ENCODE results near the gene EEF1A2. TPM values are rescaled to one million over a fixed set of nuclear protein-coding genes. Genes with fewer than 3 reads are reported as not detected.
"Not testable (repeated sequence)": the region's sequence is repeated elsewhere in the genome, so short reads cannot be mapped to it uniquely, and the experiment has no call there.

Gene EEF1A2
- polyA plus RNA-seq, 1 donor from 2014 or later: not detected

GRCh38 chr20:63483834-63484233 is 15.0 kb downstream of the EEF1A2 start:
- Mint-ChIP-seq H3K27ac (no peak overlapping the region), H3K36me3 (no peaks in the 10 kb centered on the region), H3K9me3 (no peaks in the 10 kb centered on the region), H3K27me3 (peaks cover 24% of the 10 kb centered on the region), H3K4me1 (peaks cover 0 to 2% (median 0%) of the 10 kb centered on the region in 3 donors), H3K4me3 (no peak overlapping the region)

GRCh38 chr20:63482021-63482587 is 16.8 kb downstream of the EEF1A2 start:
- H3K4me1 Mint-ChIP-seq: peaks cover 0 to 2% (median 2%) of the 10 kb centered on the region in 3 donors
- H3K27me3 Mint-ChIP-seq: peaks cover 29% of the 10 kb centered on the region
- no peak overlapping the region for H3K4me3 Mint-ChIP-seq

GRCh38 chr20:63481503-63481902 is 17.4 kb downstream of the EEF1A2 start:
- Mint-ChIP-seq H3K9me3 (no peaks in the 10 kb centered on the region), H3K4me3 (no peak overlapping the region), H3K27me3 (peaks cover 35% of the 10 kb centered on the region), H3K27ac (no peak overlapping the region), H3K4me1 (peaks cover 0 to 2% (median 2%) of the 10 kb centered on the region in 3 donors), H3K36me3 (no peaks in the 10 kb centered on the region)

More at GRCh38 chr20:63482021-63482587, 16.8 kb downstream of the EEF1A2 start:
- no peaks in the 10 kb centered on the region for H3K36me3 Mint-ChIP-seq
- H3K27ac Mint-ChIP-seq: no peak overlapping the region
- no peaks in the 10 kb centered on the region for H3K9me3 Mint-ChIP-seq

GRCh38 chr20:63479695-63480419 is 19.0 kb downstream of the EEF1A2 start:
- not testable (repeated sequence) for H3K4me3 Mint-ChIP-seq, H3K27ac Mint-ChIP-seq, H3K9me3 Mint-ChIP-seq, H3K36me3 Mint-ChIP-seq, H3K4me1 Mint-ChIP-seq
- H3K27me3 Mint-ChIP-seq: peaks cover 40% of the 10 kb centered on the region

- Mint-ChIP-seq H3K4me3 (no peak overlapping the region), H3K9me3 (no peaks in the 10 kb centered on the region), H3K27me3 (peaks cover 48% of the 10 kb centered on the region), H3K4me1 (peaks cover 0 to 7% (median 5%) of the 10 kb centered on the region in 3 donors), H3K27ac (no peak overlapping the region), H3K36me3 (no peaks in the 10 kb centered on the region)
Measured at GRCh38 chr20:63478346-63479302, 20.3 kb downstream of the EEF1A2 start.

- Mint-ChIP-seq H3K9me3 (no peaks in the 10 kb centered on the region), H3K36me3 (no peaks in the 10 kb centered on the region), H3K4me3 (no peak overlapping the region), H3K27me3 (peaks cover 48% of the 10 kb centered on the region), H3K27ac (no peak overlapping the region), H3K4me1 (peaks cover 0 to 7% (median 5%) of the 10 kb centered on the region in 3 donors)
Measured at GRCh38 chr20:63477944-63478343, 20.9 kb downstream of the EEF1A2 start.

- no peaks in the 10 kb centered on the region for H3K9me3 Mint-ChIP-seq
- peaks cover 46% of the 10 kb centered on the region for H3K27me3 Mint-ChIP-seq
- peak overlapping the region in 1 of 3 donors; percentile 35 for H3K27ac Mint-ChIP-seq
- peaks cover 0 to 5% (median 5%) of the 10 kb centered on the region in 3 donors for H3K4me1 Mint-ChIP-seq
- H3K4me3 Mint-ChIP-seq: no peak overlapping the region
- no peaks in the 10 kb centered on the region for H3K36me3 Mint-ChIP-seq
Measured at GRCh38 chr20:63477061-63477616, 21.7 kb downstream of the EEF1A2 start.

- Mint-ChIP-seq H3K27ac (no peak overlapping the region), H3K4me1 (peaks cover 0 to 5% (median 5%) of the 10 kb centered on the region in 3 donors), H3K9me3 (no peaks in the 10 kb centered on the region), H3K36me3 (no peaks in the 10 kb centered on the region), H3K4me3 (no peak overlapping the region), H3K27me3 (peaks cover 45% of the 10 kb centered on the region)
Measured at GRCh38 chr20:63475209-63475608, 23.7 kb downstream of the EEF1A2 start.

- H3K4me3 Mint-ChIP-seq: peak overlapping the region in 2 of 4 donors; percentile 18 to 69
- no peaks in the 10 kb centered on the region for H3K36me3 Mint-ChIP-seq
- H3K27ac Mint-ChIP-seq: no peak overlapping the region
- H3K4me1 Mint-ChIP-seq: peaks cover 0 to 5% (median 5%) of the 10 kb centered on the region in 3 donors
- peaks cover 42% of the 10 kb centered on the region for H3K27me3 Mint-ChIP-seq
- no peaks in the 10 kb centered on the region for H3K9me3 Mint-ChIP-seq
Measured at GRCh38 chr20:63473555-63474449, 25.1 kb downstream of the EEF1A2 start.

GRCh38 chr20:63472862-63473390 is 26.0 kb downstream of the EEF1A2 start:
- Mint-ChIP-seq H3K9me3 (no peaks in the 10 kb centered on the region), H3K4me1 (peaks cover 0 to 5% (median 4%) of the 10 kb centered on the region in 3 donors), H3K27me3 (peaks cover 40% of the 10 kb centered on the region), H3K27ac (no peak overlapping the region), H3K36me3 (no peaks in the 10 kb centered on the region), H3K4me3 (peak overlapping the region in 1 of 4 donors; percentile 41)

- H3K27me3 Mint-ChIP-seq: peaks cover 35% of the 10 kb centered on the region
- no peaks in the 10 kb centered on the region for H3K9me3 Mint-ChIP-seq
- peak within 1 kb of the TSS in 1 of 4 donors; percentile 41 for H3K4me3 Mint-ChIP-seq
- H3K27ac Mint-ChIP-seq: no peak within 1 kb of the TSS
- H3K4me1 Mint-ChIP-seq: peaks cover 0 to 5% (median 4%) of the 10 kb centered on the region in 3 donors
- H3K36me3 Mint-ChIP-seq: no peaks in the 10 kb centered on the region
Measured at GRCh38 chr20:63471981-63472831, 26.7 kb downstream of the EEF1A2 start, which contains the start of gene KCNQ2. KCNQ2 (minus strand) TSS chr20:63472655; CDS start chr20:63472463, 192 bp downstream.

- no peak overlapping the region for H3K27ac Mint-ChIP-seq
- H3K36me3 Mint-ChIP-seq: no peaks in the 10 kb centered on the region
- peaks cover 29% of the 10 kb centered on the region for H3K27me3 Mint-ChIP-seq
- H3K9me3 Mint-ChIP-seq: no peaks in the 10 kb centered on the region
- no peak overlapping the region for H3K4me3 Mint-ChIP-seq
- H3K4me1 Mint-ChIP-seq: peaks cover 0 to 5% (median 4%) of the 10 kb centered on the region in 3 donors
Measured at GRCh38 chr20:63471717-63471980, 27.2 kb downstream of the EEF1A2 start.
